M059J (cell line): ENCODE results near the gene OR51B5. TPM values are rescaled to one million over a fixed set of nuclear protein-coding genes. Genes with fewer than 3 reads are reported as not detected.
"Not testable (repeated sequence)": the region's sequence is repeated elsewhere in the genome, so short reads cannot be mapped to it uniquely, and the experiment has no call there.

ENCODE experiments used
- DNase-seq: peaks from one replicate; pipeline ENCODE4 v3.0.0-alpha.2; 2012; ENCODE audit warnings: low read depth
- total RNA-seq: library from RNA; depleted of rRNA; stranded (reverse); fragments of >200 nt; shearing (Covaris generic); gene quantifications from 2 replicates; pipeline ENCODE4 v1.2.3, GENCODE V29; 2014; rRNA removed

The OR51B5 gene
- total RNA-seq, 1 experiment from 2014 or later, result not detected

DNA sequence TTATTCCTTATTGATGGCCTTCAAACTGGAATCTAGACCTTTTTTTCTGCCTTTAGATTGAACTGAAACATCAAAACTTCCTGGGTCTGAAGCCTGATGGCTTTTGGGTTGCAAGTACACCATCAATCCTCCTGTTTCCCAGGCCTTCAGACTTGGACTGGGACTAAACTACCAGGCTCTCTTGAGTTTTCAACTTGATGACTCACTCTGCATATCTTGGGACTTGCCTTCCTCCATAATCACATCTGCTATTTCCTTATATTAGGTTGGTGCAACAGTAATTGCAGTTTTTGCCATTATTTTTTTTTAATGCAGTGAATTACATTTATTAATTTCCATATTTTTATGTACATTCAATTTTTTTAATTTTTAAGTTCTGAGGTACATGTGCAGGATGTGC is 7.0 kb downstream of the OR51B5 start:
- DNase-seq, result peak; percentile 37

DNA sequence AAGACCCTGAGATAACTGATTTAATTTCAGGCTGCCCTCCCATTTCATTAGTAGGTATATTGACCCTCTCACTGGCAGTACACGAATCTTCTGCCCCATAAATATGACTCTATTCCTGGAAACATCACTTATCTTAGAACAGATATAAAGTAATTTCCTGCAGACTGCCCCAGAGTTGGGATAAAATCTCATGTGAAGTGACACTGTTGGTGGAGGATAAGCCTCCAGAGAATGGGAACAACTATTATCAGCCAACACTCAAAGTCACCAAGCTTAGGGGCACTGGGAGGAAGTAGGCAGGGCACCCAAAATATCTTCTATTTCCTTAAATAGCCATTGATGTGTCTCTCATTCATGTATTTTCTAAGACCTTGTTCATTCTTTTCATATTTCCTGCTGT is 8.2 kb downstream of the OR51B5 start:
- DNase-seq, result no peak

DNA sequence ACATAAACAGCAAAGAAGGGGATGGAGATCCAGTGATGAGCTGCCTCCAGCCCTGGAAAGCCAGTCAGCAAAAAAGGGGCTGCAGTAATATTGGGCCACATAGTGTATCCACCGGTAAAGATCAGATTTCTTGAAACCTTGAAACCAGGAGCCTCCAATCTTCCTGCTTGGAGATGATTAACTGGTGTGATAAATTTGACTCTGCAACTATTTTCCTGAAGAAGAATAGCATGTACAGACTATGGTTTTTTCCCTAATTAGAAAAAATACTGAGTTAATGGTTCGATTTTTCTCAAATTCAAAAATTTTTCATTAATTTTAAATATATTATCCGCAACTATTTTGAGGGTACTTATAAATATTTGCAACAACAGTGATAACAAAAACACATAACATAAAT is 19.1 kb downstream of the OR51B5 start, which contains the start of gene OR51B2:
OR51B2 (minus strand) TSS at position 101 of the 400 bp plus-strand sequence; CDS start at position 101, 0 bp downstream.
- DNase-seq, result no peak

DNA sequence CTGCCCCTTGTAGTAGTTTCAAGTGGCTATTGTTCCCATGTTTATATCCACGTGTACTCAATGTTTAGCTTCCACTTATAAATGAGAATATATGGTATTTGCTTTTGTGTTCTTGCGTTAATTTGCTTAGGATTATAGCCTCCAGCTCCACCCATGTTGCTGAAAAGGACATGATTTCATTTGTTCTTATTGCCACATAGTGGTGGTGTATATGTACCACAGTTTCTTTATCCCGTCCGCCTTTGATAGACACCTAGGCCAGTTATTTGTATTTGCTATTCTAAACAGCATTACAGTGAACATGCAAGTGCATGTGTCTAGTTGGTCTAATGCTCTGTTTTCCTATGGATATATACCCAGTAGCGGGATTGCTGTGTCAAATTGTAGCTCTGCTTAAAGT is 26.0 kb downstream of the OR51B5 start:
- no peak for DNase-seq

DNA sequence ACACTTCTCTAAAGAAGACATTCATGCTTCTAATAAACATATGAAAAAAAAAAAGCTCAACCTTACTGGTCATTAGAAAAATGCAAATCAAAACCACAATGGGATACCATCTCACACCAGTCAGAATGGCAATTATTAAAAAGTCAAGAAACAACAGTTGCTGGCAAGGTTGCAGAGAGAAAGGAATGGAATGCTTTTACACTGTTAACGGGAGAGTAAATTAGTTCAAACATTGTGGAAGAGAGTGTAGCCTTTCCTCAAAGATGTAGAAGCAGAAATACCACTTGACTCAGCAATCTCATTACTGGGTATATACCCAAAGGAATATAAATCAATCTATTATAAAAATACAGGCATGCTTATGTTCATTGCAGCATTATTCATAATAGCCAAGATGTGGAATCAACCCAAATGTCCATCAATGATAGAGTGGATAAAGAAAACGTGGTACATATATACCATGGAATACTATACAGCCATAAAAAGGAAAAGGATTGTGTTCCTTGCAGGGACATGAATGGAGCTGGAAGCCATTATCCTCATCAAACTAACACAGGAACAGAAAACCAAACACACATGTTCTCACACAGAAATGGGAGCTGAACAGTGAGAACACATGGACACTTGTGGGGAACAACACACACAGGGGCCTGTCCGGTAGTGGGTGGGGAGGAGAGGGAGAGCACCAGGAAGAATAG is 29.8 kb downstream of the OR51B5 start:
- peak; percentile 56 for DNase-seq

DNA sequence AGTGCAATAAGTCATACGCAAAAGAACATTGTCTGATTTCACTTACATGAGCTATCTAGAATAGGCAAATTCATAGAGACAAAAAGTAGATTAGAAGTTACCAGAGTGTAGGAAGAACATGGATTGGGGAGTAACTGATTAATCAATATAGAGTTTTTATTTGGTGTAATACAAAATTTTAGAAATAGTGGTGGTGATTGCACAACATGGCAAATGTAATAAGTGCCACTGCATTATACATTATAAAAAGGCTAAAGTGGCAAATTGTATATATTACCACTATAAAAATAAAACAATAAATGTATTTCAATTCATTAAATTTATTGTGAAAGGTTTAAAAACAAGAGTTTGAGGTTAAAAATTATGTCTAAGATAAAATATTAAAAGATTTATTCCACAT is 32.9 kb downstream of the OR51B5 start:
- DNase-seq, result no peak

DNA sequence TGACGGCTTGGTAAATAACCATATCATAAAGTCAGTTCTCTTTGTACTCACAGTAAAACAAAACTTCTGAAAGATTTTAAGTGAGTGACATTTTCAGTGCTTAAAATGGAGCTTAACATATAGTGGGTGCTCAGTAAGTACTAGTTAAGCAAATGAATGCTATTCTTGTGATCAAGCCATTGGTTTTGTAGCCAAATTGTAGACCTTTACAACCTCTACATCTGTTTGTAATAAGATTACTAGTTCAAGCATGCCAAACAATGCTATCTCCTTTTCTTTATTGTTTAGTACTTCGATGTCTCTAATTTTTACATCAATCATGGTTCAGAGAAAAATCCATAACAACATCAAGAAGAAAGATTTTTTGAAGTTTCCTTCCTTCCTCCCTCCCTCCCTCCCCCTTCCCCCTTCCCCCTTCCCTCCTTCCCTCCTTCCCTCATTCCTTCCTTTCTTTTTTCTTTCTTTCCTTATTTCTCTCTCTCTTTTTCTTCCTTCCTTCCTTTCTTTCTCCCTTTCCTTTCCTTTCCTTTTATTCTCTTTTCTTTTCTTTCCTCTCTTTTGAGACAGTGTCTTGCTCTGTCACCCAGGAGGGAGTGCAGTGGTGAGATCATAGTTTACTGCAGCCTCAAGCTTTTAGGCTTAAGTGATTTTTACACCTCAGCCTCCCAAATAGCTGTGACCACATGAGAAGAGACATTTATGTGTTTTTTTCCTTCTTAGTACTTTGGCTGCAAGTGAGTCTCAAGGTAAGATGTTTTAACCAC is 35.9 kb downstream of the OR51B5 start:
- no peak for DNase-seq

DNA sequence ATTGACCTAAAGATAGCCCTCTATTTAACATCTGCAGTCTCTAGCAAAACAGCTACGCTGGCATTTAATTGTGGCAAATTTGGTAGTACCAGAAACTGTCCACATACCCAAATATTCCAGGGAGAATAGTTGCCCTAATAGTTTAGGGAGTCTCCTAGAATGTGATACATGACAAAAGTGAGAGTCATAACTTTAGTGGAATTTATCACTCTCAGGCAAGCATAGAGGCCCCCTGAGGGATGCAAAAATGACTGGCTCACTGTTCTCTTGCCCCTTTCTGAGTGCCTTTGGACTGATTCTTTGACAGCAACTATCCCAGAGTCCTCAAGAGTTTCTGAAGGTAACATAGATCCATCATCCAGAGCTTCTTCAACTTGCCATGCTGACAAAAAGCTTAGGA is 39.3 kb downstream of the OR51B5 start:
- no peak for DNase-seq

DNA sequence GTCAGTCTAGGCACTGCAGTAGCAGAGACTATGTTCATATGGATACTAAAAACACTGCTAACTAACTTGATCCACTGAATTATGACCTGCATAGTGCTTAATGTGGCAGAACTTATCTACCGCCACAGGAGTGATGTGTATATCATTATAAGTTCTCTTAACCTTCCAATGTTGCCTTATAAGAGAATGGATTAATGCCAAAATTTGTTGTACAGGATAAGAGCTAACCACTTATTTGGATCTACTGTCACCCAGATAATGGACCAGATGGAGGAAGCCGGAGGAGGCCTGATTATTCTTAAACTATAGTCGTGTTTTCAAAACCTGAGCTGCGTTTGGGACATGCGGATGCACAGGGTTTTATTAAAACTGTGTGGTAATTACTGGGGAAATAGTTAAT is 39.7 kb downstream of the OR51B5 start:
- no peak for DNase-seq

DNA sequence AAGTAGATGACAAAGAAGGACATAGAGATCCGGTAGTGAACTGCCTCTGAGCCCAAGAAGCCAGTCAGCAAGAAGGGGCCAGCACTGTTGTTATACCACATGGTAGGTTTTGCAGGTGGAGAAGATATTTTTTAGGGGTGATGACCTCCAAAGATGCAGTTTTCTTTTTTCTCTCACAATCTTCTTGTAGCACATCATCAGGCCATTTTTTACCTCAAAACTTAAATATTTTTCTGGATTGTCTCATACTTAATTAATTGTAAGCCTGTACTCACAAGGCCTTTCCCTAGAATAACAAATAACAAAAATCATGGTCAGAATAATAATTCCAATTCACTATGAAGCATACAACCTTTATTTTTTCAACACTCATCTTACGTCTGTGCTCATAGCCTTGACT is 41.5 kb downstream of the OR51B5 start, which contains the start of gene OR51B4:
OR51B4 (minus strand) TSS at position 101 of the 400 bp plus-strand sequence; CDS start at position 101, 0 bp downstream.
- DNase-seq, result no peak

DNA sequence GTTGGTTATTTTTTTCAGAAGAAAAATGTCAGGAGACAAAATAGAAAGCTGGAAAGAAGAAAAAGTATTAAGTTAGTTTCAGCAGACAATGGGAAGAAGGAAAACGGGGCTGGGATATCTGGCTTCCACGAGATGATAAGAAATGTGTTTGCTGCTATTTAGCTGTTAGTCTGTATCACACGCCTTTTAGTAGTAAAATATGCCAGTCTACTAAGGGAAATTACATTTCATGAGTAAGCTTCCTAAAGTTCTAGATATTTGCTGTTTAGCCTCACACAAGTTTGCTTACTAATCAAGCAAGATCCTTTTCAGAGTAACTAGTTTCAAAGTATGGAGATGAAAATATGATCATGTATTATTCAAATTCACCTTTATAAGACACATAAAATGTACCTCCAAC is 43.1 kb downstream of the OR51B5 start:
- no peak for DNase-seq

DNA sequence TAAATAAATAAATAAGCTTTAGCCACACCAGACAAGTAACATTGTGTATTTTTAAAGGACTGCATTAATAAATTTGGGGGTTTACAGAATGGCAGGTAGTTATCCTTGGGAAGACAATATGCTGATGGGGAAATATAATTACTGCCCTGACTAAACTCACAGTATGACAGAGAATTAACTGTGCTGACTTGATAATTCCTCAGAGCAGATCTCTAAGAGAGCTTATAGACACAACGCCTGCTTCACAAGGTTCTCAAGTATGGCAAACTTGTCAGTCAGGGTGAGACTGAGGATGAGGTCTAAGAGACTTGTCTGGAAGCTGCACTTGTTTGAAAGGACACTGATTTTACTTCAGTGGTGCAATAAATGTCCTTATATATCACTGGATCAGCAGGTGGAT is 44.9 kb downstream of the OR51B5 start:
- DNase-seq, result no peak

DNA sequence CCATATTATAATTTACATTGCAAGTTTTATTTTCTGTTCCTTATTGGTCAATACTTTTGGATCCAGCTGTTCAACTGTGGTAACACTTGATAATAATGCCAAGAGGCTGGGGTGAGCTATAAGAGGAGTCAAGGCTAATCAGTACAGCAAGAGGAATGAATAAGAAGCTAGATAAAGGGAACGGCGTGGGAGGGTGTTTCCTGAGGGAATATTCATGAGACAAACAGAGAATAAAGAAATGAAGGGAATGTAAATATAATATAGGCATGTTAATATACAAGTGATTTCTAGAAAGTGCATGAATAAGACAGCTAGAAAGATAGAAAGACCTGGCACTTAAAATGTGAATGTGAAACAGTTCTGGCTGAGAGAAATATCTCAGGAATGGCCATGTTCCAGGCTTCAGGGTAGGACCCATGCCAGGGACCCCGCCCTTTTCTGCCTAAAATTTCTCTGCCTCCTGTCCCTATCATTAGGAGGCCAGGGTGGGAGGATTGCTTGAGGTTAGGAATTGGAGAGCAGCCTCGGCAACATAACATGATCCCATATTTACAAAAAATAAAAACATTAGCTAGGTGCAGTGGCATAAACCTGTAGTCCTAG is 45.5 kb downstream of the OR51B5 start:
- DNase-seq, result no peak

DNA sequence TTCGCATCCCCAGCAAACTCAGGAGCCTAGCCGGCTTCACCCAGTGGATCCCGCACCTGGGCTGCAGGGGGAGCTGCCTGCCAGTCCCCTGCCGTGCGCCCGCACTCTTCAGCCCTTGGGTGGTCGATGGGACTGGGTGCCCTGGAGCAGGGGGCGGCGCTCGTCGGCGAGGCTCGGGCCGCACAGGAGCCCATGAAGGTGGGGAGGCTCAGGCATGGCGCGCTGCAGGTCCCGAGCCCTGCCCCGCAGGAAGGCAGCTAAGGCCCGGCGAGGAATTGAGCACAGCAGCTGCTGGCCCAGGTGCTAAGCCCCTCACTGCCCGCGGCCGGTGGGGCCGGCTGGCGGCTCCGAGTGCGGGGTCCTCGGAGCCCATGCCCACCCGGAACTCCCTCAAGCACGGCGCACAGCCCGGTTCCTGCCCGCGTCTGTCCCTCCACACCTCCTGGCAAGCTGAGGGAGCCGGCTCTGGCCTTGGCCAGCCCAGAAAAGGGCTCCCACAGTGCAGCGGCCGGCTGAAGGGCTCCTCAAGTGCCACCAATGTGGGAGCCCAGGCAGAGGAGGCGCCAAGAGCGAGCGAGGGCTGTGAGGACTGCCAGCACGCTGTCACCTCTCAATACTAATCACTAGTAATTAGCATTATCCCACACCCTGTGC is 48.9 kb downstream of the OR51B5 start:
- DNase-seq, result not testable (repeated sequence)

DNA sequence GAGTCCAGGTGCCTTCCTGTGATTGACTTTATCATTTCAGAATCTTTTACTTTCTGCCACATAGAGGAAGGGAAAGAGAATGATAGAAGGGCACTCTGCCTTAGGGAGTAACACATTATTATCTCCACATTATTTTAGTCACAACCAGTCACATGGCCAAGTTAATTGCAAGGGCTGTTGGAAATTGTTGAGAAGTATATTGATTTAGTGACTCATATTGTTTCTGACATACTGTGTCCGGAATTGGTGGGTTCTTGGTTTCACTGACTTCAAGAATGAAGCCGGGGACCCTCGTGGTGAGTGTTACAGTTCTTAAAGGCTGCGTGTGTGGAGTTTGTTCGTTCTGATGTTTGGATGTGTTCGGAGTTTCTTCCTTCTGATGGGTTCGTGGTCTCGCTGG is 50.3 kb downstream of the OR51B5 start:
- no peak for DNase-seq

Other genes starting within 250 kb of the OR51B5 start
- not detected in 2 replicates for gene OR52A5, start 205.2 kb downstream of the OR51B5 start, total RNA-seq
- not detected in 2 replicates for gene OR52A1, start 188.8 kb downstream of the OR51B5 start, total RNA-seq
- gene OR51V1, start 142.8 kb downstream of the OR51B5 start, total RNA-seq, result not detected in 2 replicates
- not detected in 2 replicates for gene HBB, start 116.5 kb downstream of the OR51B5 start, total RNA-seq
- 0.32 and 0.44 TPM in 2 replicates for gene HBD, start 109.0 kb downstream of the OR51B5 start, total RNA-seq
- not detected in 2 replicates for gene HBG1, start 93.7 kb downstream of the OR51B5 start, total RNA-seq
- gene HBG2, start 88.7 kb downstream of the OR51B5 start, total RNA-seq, result not detected in 2 replicates
- gene HBE1, start 73.6 kb downstream of the OR51B5 start, total RNA-seq, result 2.2 and 7.0 TPM in 2 replicates
- 2.0 TPM in 1 of 2 replicates, not detected in the other for gene OR51B4, start 41.6 kb downstream of the OR51B5 start, total RNA-seq
- not detected in 2 replicates for gene OR51B2, start 19.2 kb downstream of the OR51B5 start, total RNA-seq
- gene OR51B6, start 8.0 kb upstream of the OR51B5 start, total RNA-seq, result not detected in 2 replicates
- gene OR51M1, start 40.3 kb upstream of the OR51B5 start, total RNA-seq, result not detected in 2 replicates
- gene OR51Q1, start 78.6 kb upstream of the OR51B5 start, total RNA-seq, result not detected in 2 replicates
- gene OR51I1, start 98.0 kb upstream of the OR51B5 start, total RNA-seq, result not detected in 2 replicates
- not detected in 2 replicates for gene OR51I2, start 105.8 kb upstream of the OR51B5 start, total RNA-seq
- gene OR52D1, start 145.2 kb upstream of the OR51B5 start, total RNA-seq, result not detected in 2 replicates
- gene UBQLN3, start 166.4 kb upstream of the OR51B5 start, total RNA-seq, result not detected in 2 replicates
- 0.34 TPM in 1 of 2 replicates, not detected in the other for gene UBQLNL, start 173.2 kb upstream of the OR51B5 start, total RNA-seq
- not detected in 2 replicates for gene OR52H1, start 205.0 kb upstream of the OR51B5 start, total RNA-seq
- gene OR52B6, start 237.4 kb upstream of the OR51B5 start, total RNA-seq, result not detected in 2 replicates